Caco-2 (cell line): ENCODE results near the gene PBRM1. TPM values are rescaled to one million over a fixed set of nuclear protein-coding genes. Genes with fewer than 3 reads are reported as not detected.

Experiments
- BruUV-seq: library from RNA; stranded (reverse); fragments of 400-500 nt; replicated peaks from 2 replicates; lab custom pipeline; 2021; lab: Mats Ljungman, UMichigan
- CTCF ChIA-PET: fragments of 300-600 bp; sonication (Branson Sonifier 250); formaldehyde crosslinking; loops from one replicate; lab custom pipeline; 2022; ENCODE audit warnings: antibody characterized with exemption; lab: Charles Lee
- POLR2A ChIA-PET: fragments of 300-600 bp; sonication (Branson Sonifier 250); formaldehyde crosslinking; loops from one replicate; lab custom pipeline; 2022; ENCODE audit warnings: antibody characterized with exemption; lab: Charles Lee
- DNase-seq, 2 experiments: peaks; one replicate each; pipeline versions ENCODE4 v3.0.0 to v3.0.0-alpha.2; 2020 to 2022
- H3K27me3 ChIP-seq: replicated peaks from 2 replicates; pipeline ENCODE4 v1.6.0; 2011; ENCODE audit warnings: low read length; ENCODE audit not compliant: control insufficient read depth, insufficient read depth
- H3K36me3 ChIP-seq: 2 replicates; pipeline ENCODE4 v1.5.1; 2011; ENCODE audit warnings: low read length; ENCODE audit not compliant: control insufficient read depth, insufficient read depth
- H3K4me1 ChIP-seq: fragments of 250-450 bp; sonication (Bioruptor Pico); 2 replicates; pipeline ENCODE4 v1.5.1; 2020; ENCODE audit warnings: mild to moderate bottlenecking
- H3K4me3 ChIP-seq: 2 replicates; pipeline ENCODE4 v1.5.1; 2011; ENCODE audit warnings: low read depth, mild to moderate bottlenecking, control low read depth, low read length
- H3K9me3 ChIP-seq: fragments of 250-450 bp; sonication (Bioruptor Pico); 2 replicates; pipeline ENCODE4 v1.5.1; 2020; ENCODE audit warnings: mild to moderate bottlenecking, moderate library complexity
- H3K27ac Mint-ChIP-seq: one replicate; pipeline ENCODE4 v1.8.0; 2022; ENCODE audit warnings: mixed read lengths; ENCODE audit not compliant: unreplicated experiment
- H3K27me3 Mint-ChIP-seq: one replicate; pipeline ENCODE4 v1.8.0; 2022; ENCODE audit warnings: mixed read lengths; ENCODE audit not compliant: insufficient read depth, unreplicated experiment
- H3K36me3 Mint-ChIP-seq: one replicate; pipeline ENCODE4 v1.8.0; 2022; ENCODE audit warnings: mild to moderate bottlenecking, mixed read lengths; ENCODE audit not compliant: insufficient read depth, unreplicated experiment
- H3K4me1 Mint-ChIP-seq: one replicate; pipeline ENCODE4 v1.8.0; 2022; ENCODE audit warnings: low read depth, mixed read lengths; ENCODE audit not compliant: unreplicated experiment
- H3K4me3 Mint-ChIP-seq: one replicate; pipeline ENCODE4 v1.8.0; 2022; ENCODE audit warnings: mild to moderate bottlenecking, moderate library complexity, mixed read lengths; ENCODE audit not compliant: unreplicated experiment
- H3K9me3 Mint-ChIP-seq: one replicate; pipeline ENCODE4 v1.8.0; 2022; ENCODE audit warnings: mixed read lengths; ENCODE audit not compliant: unreplicated experiment
- intact Hi-C: fragments of 100-400 bp; cut with micrococcal nuclease; formaldehyde crosslinking; loops from one replicate; pipeline ENCODE4 v1.10.0; 2022; ENCODE audit not compliant: unreplicated experiment
- total RNA-seq: library from RNA; stranded (reverse); gene quantifications from 2 replicates; pipeline ENCODE4 v1.2.3, GENCODE V29; 2022
- TF ChIP-seq, protein P1 (sequence below), 2 experiments: fragments of 200-600 bp in 1 of 2; IDR thresholded peaks; 1 replicate in 1 of 2; 2 replicates in 1 of 2; pipeline versions ENCODE4 v1.5.1 to v1.8.0; 2011 to 2022; ENCODE audit warnings: antibody characterized with exemption in 1 of 2, control low read depth in 1 of 2, inconsistent platforms in 1 of 2, low read depth in 1 of 2, low read length in 1 of 2, mild to moderate bottlenecking in 1 of 2, moderate library complexity in 1 of 2; ENCODE audit not compliant: insufficient read depth in 1 of 2, severe bottlenecking in 1 of 2, unreplicated experiment in 1 of 2

PBRM1 gene
- total RNA-seq, 1 experiment from 2014 or later = 50.7 TPM

DNA sequence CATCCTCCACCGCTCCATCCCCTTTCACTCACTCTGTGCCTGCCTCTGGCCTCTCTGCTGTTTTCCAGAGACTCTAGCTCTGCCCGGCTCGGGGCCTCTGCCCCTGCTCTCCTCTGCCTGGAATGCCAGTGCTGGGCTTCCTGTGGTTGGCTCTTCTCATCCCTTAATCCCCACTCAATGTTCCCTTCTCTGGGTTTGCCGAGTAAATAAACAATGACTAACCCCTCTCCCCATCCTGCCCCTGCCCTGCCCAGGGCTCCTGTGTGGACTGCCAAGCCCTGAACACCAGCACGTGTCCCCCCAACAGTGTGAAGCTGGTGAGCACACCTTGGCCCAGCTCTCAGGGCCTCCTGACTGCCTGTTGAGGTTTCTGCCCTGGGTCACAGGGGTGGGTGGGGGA is 178.4 kb downstream of the PBRM1 start:
- H3K27me3 ChIP-seq = no peaks in the 10 kb centered on the region
- no peaks in the 10 kb centered on the region for H3K36me3 ChIP-seq
- no peak for DNase-seq
- no peaks in the 10 kb centered on the region for H3K9me3 Mint-ChIP-seq
- H3K27me3 Mint-ChIP-seq = peaks cover 2% of the 10 kb centered on the region
- POLR2A ChIA-PET = no interaction called here
- no peak overlapping the region for H3K4me3 Mint-ChIP-seq
- intact Hi-C loops = no loop called here
- peaks cover 6% of the 10 kb centered on the region for H3K4me1 Mint-ChIP-seq
- no peak overlapping the region for H3K4me3 ChIP-seq
- H3K9me3 ChIP-seq = no peaks in the 10 kb centered on the region
- TF ChIP-seq, protein P1, sequence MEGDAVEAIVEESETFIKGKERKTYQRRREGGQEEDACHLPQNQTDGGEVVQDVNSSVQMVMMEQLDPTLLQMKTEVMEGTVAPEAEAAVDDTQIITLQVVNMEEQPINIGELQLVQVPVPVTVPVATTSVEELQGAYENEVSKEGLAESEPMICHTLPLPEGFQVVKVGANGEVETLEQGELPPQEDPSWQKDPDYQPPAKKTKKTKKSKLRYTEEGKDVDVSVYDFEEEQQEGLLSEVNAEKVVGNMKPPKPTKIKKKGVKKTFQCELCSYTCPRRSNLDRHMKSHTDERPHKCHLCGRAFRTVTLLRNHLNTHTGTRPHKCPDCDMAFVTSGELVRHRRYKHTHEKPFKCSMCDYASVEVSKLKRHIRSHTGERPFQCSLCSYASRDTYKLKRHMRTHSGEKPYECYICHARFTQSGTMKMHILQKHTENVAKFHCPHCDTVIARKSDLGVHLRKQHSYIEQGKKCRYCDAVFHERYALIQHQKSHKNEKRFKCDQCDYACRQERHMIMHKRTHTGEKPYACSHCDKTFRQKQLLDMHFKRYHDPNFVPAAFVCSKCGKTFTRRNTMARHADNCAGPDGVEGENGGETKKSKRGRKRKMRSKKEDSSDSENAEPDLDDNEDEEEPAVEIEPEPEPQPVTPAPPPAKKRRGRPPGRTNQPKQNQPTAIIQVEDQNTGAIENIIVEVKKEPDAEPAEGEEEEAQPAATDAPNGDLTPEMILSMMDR (IDR thresholded peaks at IDR 0.05; ENCODE audit: insufficient read depth in 1 of 2, low read depth in 1 of 2, low read length in 1 of 2, severe bottlenecking in 1 of 2, unreplicated experiment in 1 of 2) = no peak
- H3K36me3 Mint-ChIP-seq = no peaks in the 10 kb centered on the region
- BruUV-seq = no TSS peak
- H3K4me1 ChIP-seq = no peaks in the 10 kb centered on the region
- H3K27ac Mint-ChIP-seq = no peak overlapping the region
- CTCF ChIA-PET = no interaction called here

DNA sequence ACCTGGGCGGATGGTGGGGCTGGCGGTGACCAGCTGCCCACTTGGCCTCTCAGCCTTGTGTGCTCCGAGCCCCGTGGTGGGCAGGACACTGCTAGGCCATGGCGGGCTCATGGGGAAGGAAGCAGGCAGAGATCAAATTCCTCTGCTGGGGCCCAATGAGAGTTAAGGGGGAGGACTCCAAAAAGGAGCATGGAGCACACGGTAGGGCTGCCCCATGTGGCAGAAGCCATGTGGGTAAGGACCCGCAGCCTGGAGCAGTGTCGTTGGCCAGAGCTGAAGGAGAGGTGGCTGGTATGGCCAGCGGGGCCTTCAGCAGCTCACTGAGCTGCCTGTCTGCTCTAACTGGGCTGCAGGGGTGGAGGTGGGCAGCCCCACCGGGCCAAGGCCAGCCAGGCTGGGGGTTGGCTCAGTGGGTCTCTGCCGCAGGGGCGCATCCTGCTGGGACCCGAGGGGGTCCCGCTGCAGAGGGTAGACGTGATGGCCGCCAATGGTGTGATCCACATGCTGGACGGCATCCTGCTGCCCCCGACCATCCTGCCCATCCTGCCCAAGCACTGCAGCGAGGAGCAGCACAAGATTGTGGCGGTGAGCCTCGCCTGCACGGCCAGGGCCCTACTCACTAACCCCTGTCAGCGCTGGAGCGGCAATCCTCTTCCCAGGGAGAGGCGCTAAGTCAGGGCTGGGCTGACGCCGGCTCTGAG is 179.3 kb downstream of the PBRM1 start:
- H3K4me3 ChIP-seq = no peak overlapping the region
- intact Hi-C loops = no loop called here
- Mint-ChIP-seq H3K4me3 (no peak overlapping the region), H3K9me3 (no peaks in the 10 kb centered on the region), H3K4me1 (peaks cover 6% of the 10 kb centered on the region), H3K27ac (no peak overlapping the region), H3K27me3 (peaks cover 2% of the 10 kb centered on the region), H3K36me3 (no peaks in the 10 kb centered on the region)
- ChIA-PET POLR2A (no interaction called here), CTCF (no interaction called here)
- H3K9me3 ChIP-seq = no peaks in the 10 kb centered on the region
- no peaks in the 10 kb centered on the region for H3K36me3 ChIP-seq
- no peaks in the 10 kb centered on the region for H3K4me1 ChIP-seq
- TF ChIP-seq, protein P1 (IDR thresholded peaks at IDR 0.05; ENCODE audit: insufficient read depth in 1 of 2, low read depth in 1 of 2, low read length in 1 of 2, severe bottlenecking in 1 of 2, unreplicated experiment in 1 of 2) = no peak
- DNase-seq = no peak
- H3K27me3 ChIP-seq = no peaks in the 10 kb centered on the region
- no TSS peak for BruUV-seq

DNA sequence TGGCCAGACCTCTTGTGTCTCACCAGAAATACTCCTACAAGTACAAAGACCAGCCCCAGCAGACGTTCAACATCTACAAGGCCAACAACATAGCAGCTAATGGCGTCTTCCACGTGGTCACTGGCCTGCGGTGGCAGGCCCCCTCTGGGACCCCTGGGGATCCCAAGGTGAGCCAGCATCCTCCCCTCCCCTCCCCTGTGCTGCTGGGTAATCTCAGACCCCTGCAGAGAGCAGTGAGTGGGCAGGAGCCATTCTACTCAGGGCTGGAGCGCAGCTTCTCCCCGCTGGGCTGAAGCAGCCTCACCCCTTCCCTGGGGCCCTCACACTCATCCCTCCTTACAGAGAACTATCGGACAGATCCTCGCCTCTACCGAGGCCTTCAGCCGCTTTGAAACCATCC is 180.7 kb downstream of the PBRM1 start:
- Histone ChIP-seq H3K4me3 (no peak overlapping the region), H3K9me3 (no peaks in the 10 kb centered on the region), H3K36me3 (no peaks in the 10 kb centered on the region), H3K4me1 (no peaks in the 10 kb centered on the region), H3K27me3 (no peaks in the 10 kb centered on the region)
- POLR2A ChIA-PET = no interaction called here
- TF ChIP-seq, protein P1 (IDR thresholded peaks at IDR 0.05; ENCODE audit: insufficient read depth in 1 of 2, low read depth in 1 of 2, low read length in 1 of 2, severe bottlenecking in 1 of 2, unreplicated experiment in 1 of 2) = no peak
- Mint-ChIP-seq H3K27ac (no peak overlapping the region), H3K4me3 (no peak overlapping the region), H3K4me1 (peaks cover 6% of the 10 kb centered on the region), H3K36me3 (no peaks in the 10 kb centered on the region), H3K9me3 (no peaks in the 10 kb centered on the region), H3K27me3 (peaks cover 2% of the 10 kb centered on the region)
- BruUV-seq = no TSS peak
- intact Hi-C loops = no loop called here
- CTCF ChIA-PET = no interaction called here
- no peak for DNase-seq
